ENCODE data around the gene OSM.

The OSM gene

GRCh38 chr22:30245181-30245984 is 21.3 kb downstream of the OSM start:
- Histone ChIP-seq H3F3A (ENCODE audit: insufficient read depth, low read length) (no peaks in the 10 kb centered on the region; the same call in 1 of the 2 replicates), H3K9me2 (replicated peaks; ENCODE audit: insufficient read depth, low read length) (no peaks in the 10 kb centered on the region), H3K9me3 (replicated peaks; ENCODE audit: insufficient read depth, low read length) (no peaks in the 10 kb centered on the region), H2AFZ (ENCODE audit: low read length) (no peak overlapping the region), H3K9ac (ENCODE audit: low read length) (no peak overlapping the region), H3K36me3 (replicated peaks; ENCODE audit: insufficient read depth, low read length) (no peaks in the 10 kb centered on the region), H3K4me1 (ENCODE audit: low read length) (peaks cover 4% of the 10 kb centered on the region; the same call in 1 of the 2 replicates), H3K27ac (ENCODE audit: low read length) (no peak overlapping the region), H3K27me3 (replicated peaks; ENCODE audit: insufficient read depth, low read length) (peaks cover 76% of the 10 kb centered on the region), H4K20me1 (ENCODE audit: insufficient read depth, low read length) (peaks cover 3% of the 10 kb centered on the region; the same call in 1 of the 2 replicates), H3K4me2 (ENCODE audit: low read depth, low read length) (peak overlapping the region; percentile 97), H3K79me2 (ENCODE audit: low read length) (no peaks in the 10 kb centered on the region), H3K4me3 (ENCODE audit: low read length) (peak overlapping the region; percentile 65)
- TF ChIP-seq EZH2phosphoT487 (IDR thresholded peaks at IDR 0.05; ENCODE audit: low read length) (no peak), CTCF (IDR thresholded peaks at IDR 0.05; ENCODE audit: low read length) (no peak), EZH2 (optimal IDR thresholded peaks at IDR 0.05; ENCODE audit: low read depth, low read length) (no peak)
- no peak for DNase-seq

- no peak overlapping the region for H3K4me2 ChIP-seq (ENCODE audit: low read depth, low read length)
- no peak for DNase-seq
- no peak overlapping the region for H3K4me3 ChIP-seq (ENCODE audit: low read length)
- no peaks in the 10 kb centered on the region for H3K79me2 ChIP-seq (ENCODE audit: low read length)
- H3K4me1 ChIP-seq (ENCODE audit: low read length): peaks cover 4% of the 10 kb centered on the region; the same call in 1 of the 2 replicates
- H4K20me1 ChIP-seq (ENCODE audit: insufficient read depth, low read length): peaks cover 3% of the 10 kb centered on the region; the same call in 1 of the 2 replicates
- no peak overlapping the region for H2AFZ ChIP-seq (ENCODE audit: low read length)
- no peaks in the 10 kb centered on the region for H3K9me2 ChIP-seq (replicated peaks; ENCODE audit: insufficient read depth, low read length)
- H3K9ac ChIP-seq (ENCODE audit: low read length): no peak overlapping the region
- H3K27me3 ChIP-seq (replicated peaks; ENCODE audit: insufficient read depth, low read length): peaks cover 69% of the 10 kb centered on the region
- no peaks in the 10 kb centered on the region for H3K9me3 ChIP-seq (replicated peaks; ENCODE audit: insufficient read depth, low read length)
- TF ChIP-seq EZH2 (optimal IDR thresholded peaks at IDR 0.05; ENCODE audit: low read depth, low read length) (no peak), EZH2phosphoT487 (IDR thresholded peaks at IDR 0.05; ENCODE audit: low read length) (no peak), CTCF (IDR thresholded peaks at IDR 0.05; ENCODE audit: low read length) (no peak)
- no peaks in the 10 kb centered on the region for H3K36me3 ChIP-seq (replicated peaks; ENCODE audit: insufficient read depth, low read length)
- H3K27ac ChIP-seq (ENCODE audit: low read length): no peak overlapping the region
- H3F3A ChIP-seq (ENCODE audit: insufficient read depth, low read length): no peaks in the 10 kb centered on the region; the same call in 1 of the 2 replicates
These were observed 22.0 kb downstream of the OSM start for GRCh38 chr22:30244641-30245040.

GRCh38 chr22:30244066-30244465 is 22.6 kb downstream of the OSM start:
- Histone ChIP-seq H3F3A (ENCODE audit: insufficient read depth, low read length) (no peaks in the 10 kb centered on the region; the same call in 1 of the 2 replicates), H3K9ac (ENCODE audit: low read length) (no peak overlapping the region), H3K4me1 (ENCODE audit: low read length) (peaks cover 4% of the 10 kb centered on the region; the same call in 1 of the 2 replicates), H3K4me2 (ENCODE audit: low read depth, low read length) (no peak overlapping the region), H2AFZ (ENCODE audit: low read length) (no peak overlapping the region), H3K9me3 (replicated peaks; ENCODE audit: insufficient read depth, low read length) (no peaks in the 10 kb centered on the region), H3K36me3 (replicated peaks; ENCODE audit: insufficient read depth, low read length) (no peaks in the 10 kb centered on the region), H3K4me3 (ENCODE audit: low read length) (no peak overlapping the region), H3K79me2 (ENCODE audit: low read length) (no peaks in the 10 kb centered on the region), H3K27me3 (replicated peaks; ENCODE audit: insufficient read depth, low read length) (peaks cover 70% of the 10 kb centered on the region), H3K9me2 (replicated peaks; ENCODE audit: insufficient read depth, low read length) (no peaks in the 10 kb centered on the region), H3K27ac (ENCODE audit: low read length) (no peak overlapping the region), H4K20me1 (ENCODE audit: insufficient read depth, low read length) (peaks cover 3% of the 10 kb centered on the region; the same call in 1 of the 2 replicates)
- no peak for DNase-seq
- TF ChIP-seq EZH2 (optimal IDR thresholded peaks at IDR 0.05; ENCODE audit: low read depth, low read length) (no peak), EZH2phosphoT487 (IDR thresholded peaks at IDR 0.05; ENCODE audit: low read length) (no peak), CTCF (IDR thresholded peaks at IDR 0.05; ENCODE audit: low read length) (no peak)
